DOHH2 (cell line): ENCODE data around the gene SESN1.

Experiments
- EZH2phosphoT487 ChIP-seq: fragments of 200-600 bp; sonication (generic); IDR thresholded peaks from 2 replicates; pipeline ENCODE4 v1.6.1; 2017; ENCODE audit warnings: borderline replicate concordance, mild to moderate bottlenecking, antibody characterized with exemption, low read length, moderate library complexity, mixed read lengths
- TF ChIP-seq, protein P1 (sequence below): fragments of 200-600 bp; sonication (generic); IDR thresholded peaks from one replicate; pipeline ENCODE4 v1.5.1; 2014; ENCODE audit warnings: antibody characterized with exemption, mild to moderate bottlenecking, low read depth, low read length; ENCODE audit not compliant: poor library complexity, severe bottlenecking

GRCh38 chr6:108940741-108941140, 153.9 kb downstream of the SESN1 start:
- TF ChIP-seq, protein P1, sequence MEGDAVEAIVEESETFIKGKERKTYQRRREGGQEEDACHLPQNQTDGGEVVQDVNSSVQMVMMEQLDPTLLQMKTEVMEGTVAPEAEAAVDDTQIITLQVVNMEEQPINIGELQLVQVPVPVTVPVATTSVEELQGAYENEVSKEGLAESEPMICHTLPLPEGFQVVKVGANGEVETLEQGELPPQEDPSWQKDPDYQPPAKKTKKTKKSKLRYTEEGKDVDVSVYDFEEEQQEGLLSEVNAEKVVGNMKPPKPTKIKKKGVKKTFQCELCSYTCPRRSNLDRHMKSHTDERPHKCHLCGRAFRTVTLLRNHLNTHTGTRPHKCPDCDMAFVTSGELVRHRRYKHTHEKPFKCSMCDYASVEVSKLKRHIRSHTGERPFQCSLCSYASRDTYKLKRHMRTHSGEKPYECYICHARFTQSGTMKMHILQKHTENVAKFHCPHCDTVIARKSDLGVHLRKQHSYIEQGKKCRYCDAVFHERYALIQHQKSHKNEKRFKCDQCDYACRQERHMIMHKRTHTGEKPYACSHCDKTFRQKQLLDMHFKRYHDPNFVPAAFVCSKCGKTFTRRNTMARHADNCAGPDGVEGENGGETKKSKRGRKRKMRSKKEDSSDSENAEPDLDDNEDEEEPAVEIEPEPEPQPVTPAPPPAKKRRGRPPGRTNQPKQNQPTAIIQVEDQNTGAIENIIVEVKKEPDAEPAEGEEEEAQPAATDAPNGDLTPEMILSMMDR, result no peak
- TF ChIP-seq EZH2phosphoT487, result no peak
